ENCODE results near the gene RFK.
"Not testable (repeated sequence)": the region's sequence is repeated elsewhere in the genome, so short reads cannot be mapped to it uniquely, and the experiment has no call there.

Gene RFK

DNA sequence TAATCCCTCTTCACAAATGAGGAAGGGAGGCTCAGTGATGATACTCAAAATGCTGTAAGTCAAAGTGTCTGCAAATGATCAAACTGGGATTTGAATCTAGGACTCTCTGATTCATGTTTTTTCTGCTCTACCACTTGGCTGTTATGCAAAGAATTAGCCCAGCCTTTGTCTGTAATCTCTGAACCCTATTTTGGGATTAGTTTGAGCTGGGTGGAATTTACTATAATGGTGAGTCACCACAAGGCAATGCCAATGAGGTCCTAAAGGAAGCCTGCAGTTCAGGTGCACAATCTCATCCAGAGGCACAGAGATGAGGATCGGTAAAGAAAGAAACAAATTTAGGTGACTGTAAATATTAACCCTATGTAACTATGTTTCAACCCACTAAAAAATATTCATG is 29.2 kb downstream of the RFK start:
- in situ Hi-C loops (cut with MboI; ENCODE audit: low sequenced_read_pairs, unreplicated experiment) = no loop called here

DNA sequence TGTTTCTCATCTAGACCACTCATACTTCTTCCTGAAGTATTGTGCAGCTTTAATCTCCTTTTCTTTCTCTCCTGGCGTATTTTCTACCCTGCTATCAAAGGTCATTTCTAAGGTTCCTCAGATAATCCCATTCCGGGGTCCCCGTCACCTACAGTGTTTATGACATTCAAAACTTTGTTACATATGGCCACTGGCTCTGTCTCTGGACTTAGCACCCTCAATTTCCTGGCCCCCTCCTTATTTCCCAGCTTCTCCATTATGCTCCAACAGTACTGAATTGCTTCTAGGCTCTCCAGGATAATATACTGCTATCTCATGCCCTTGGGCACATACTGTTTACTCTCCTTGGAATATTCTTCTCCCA is 31.2 kb downstream of the RFK start:
- no peak for DNase-seq (ENCODE audit: low spot score)
- TF ChIP-seq, protein P1, sequence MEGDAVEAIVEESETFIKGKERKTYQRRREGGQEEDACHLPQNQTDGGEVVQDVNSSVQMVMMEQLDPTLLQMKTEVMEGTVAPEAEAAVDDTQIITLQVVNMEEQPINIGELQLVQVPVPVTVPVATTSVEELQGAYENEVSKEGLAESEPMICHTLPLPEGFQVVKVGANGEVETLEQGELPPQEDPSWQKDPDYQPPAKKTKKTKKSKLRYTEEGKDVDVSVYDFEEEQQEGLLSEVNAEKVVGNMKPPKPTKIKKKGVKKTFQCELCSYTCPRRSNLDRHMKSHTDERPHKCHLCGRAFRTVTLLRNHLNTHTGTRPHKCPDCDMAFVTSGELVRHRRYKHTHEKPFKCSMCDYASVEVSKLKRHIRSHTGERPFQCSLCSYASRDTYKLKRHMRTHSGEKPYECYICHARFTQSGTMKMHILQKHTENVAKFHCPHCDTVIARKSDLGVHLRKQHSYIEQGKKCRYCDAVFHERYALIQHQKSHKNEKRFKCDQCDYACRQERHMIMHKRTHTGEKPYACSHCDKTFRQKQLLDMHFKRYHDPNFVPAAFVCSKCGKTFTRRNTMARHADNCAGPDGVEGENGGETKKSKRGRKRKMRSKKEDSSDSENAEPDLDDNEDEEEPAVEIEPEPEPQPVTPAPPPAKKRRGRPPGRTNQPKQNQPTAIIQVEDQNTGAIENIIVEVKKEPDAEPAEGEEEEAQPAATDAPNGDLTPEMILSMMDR (IDR thresholded peaks at IDR 0.05; ENCODE audit: borderline replicate concordance, control extremely low read depth, extremely low read depth, insufficient read depth, missing control alignments) = no peak
- in situ Hi-C loops (cut with MboI; ENCODE audit: low sequenced_read_pairs, unreplicated experiment) = no loop called here

More for the DNA sequence above, 29.2 kb downstream of the RFK start:
- TF ChIP-seq, protein P1 (IDR thresholded peaks at IDR 0.05; ENCODE audit: borderline replicate concordance, control extremely low read depth, extremely low read depth, insufficient read depth, missing control alignments) = no peak
- no peak for DNase-seq (ENCODE audit: low spot score)

DNA sequence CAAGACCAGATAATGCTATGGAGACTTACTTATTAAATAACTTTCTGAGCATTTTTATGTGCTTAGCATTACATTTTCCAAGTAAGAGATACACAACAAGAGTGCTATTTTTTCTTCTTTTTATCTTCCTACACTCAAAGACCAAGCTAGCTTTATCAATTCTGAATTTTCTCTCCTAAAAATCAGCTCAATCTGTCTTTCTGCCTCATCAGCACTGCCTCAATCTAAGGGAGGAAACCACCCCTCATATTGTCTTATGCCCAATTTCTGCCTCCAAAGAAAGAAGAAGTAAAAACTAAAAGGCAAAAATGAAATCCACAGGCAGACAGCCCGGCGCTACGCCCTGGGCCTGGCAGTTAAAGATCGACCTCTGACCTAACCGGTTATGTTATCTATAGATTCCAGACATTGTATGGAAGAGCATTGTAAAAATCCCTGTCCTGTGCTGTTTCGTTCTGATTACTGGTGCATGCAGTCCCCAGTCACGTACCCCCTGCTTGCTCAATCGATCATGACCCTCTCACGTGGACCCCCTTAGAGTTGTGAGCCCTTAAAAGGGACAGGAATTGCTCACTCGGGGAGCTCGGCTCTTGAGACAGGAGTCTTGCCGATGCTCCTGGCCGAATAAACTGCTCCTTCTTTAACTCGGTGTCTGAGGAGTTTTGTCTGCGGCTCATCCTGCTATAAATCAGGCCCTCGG is 31.7 kb downstream of the RFK start:
- in situ Hi-C loops (cut with MboI; ENCODE audit: low sequenced_read_pairs, unreplicated experiment); DNase-seq (ENCODE audit: low spot score): not testable (repeated sequence)

DNA sequence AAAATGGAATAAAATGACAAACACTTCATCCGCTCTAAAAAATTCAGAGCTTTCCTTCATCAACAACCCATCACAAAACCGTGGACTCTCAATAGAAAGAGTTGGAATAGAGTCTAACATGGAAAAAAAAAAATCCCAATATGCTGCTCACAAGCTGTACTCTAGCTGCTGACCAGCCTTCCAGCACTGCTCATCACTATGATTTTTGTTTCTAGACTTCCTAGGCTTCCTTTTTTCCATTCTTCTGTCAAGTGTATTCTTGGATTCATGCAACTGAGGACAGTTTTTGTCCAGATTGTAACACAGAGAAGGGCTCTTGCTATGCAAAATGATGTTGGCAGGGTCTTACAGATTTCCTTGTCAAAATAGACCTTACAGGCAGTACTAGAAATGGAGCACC is 34.5 kb downstream of the RFK start:
- in situ Hi-C loops (cut with MboI; ENCODE audit: low sequenced_read_pairs, unreplicated experiment) = no loop called here
- TF ChIP-seq, protein P1 (IDR thresholded peaks at IDR 0.05; ENCODE audit: borderline replicate concordance, control extremely low read depth, extremely low read depth, insufficient read depth, missing control alignments) = no peak
- DNase-seq (ENCODE audit: low spot score) = no peak

DNA sequence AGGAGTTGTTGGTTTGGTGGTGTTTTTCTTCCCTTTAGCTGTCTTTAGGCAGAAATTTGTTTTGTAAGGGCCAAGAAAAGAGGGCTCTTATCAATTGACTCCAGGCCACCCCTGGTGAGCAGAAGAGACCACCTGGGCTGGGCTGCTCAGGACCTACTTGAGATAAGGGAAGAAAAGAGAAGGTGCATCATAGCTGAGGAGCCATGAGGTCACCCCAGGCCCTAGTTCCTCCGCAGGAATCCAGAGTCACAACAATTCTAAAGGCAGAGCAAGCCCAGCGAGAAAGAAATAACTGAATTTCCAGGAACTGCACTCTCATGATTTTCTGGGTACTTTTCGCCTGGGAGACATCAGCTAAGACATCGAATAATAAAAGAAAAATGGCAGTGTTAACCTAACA is 34.9 kb downstream of the RFK start:
- in situ Hi-C loops (cut with MboI; ENCODE audit: low sequenced_read_pairs, unreplicated experiment) = no loop called here
- DNase-seq (ENCODE audit: low spot score) = no peak
- TF ChIP-seq, protein P1 (IDR thresholded peaks at IDR 0.05; ENCODE audit: borderline replicate concordance, control extremely low read depth, extremely low read depth, insufficient read depth, missing control alignments) = no peak

DNA sequence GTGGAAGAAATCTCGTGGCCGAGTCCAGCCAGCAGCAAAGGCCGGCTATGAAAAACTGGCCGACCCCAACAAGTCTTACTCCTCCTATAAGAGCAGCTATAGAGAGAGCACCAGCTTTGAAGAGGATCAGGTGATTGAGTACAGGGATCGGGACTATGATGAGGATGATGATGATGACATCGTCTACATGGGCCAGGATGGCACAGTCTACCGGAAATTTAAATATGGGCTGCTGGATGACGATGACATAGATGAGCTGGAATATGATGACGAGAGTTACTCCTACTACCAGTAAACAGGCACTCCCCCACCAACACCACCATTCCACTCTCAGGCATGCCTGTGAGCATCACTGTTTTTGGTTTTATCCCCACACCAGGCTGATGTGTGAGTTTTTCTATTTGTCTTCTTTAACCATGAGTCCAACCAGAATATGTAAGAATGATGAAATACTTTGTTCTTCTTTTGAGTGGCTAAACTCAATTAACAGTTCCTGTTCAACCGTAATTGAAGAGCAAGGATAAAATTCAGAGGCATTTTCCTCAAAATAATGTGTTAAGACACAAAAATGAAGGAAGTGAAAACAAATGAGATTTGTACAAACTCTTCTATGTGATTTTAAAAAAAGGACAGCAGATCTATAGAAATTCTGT is 35.5 kb downstream of the RFK start:
- TF ChIP-seq, protein P1 (IDR thresholded peaks at IDR 0.05; ENCODE audit: borderline replicate concordance, control extremely low read depth, extremely low read depth, insufficient read depth, missing control alignments) = no peak
- in situ Hi-C loops (cut with MboI; ENCODE audit: low sequenced_read_pairs, unreplicated experiment) = no loop called here
- DNase-seq (ENCODE audit: low spot score) = no peak

DNA sequence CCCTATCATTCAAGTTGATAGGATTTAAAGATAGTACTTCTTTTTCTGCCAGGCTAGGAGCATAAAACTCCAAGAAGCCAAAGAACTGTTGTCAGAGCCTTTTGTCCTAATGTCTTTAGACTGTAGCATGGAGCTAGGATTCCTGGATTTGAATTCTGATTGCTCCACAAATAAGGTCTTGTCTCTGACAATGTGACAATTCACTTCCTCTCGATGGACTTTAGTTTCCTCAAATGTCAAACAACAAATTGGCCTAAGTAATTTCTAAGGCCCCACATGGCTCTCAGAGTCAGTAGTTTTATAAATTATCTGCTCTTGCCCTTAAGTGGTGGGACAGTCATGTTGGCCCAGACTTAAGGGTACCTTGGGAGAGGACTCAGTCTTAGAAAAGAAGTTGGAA is 36.7 kb downstream of the RFK start:
- in situ Hi-C loops (cut with MboI; ENCODE audit: low sequenced_read_pairs, unreplicated experiment) = no loop called here
- TF ChIP-seq, protein P1 (IDR thresholded peaks at IDR 0.05; ENCODE audit: borderline replicate concordance, control extremely low read depth, extremely low read depth, insufficient read depth, missing control alignments) = no peak
- no peak for DNase-seq (ENCODE audit: low spot score)
